Endodermal cell (in vitro differentiated cells): ENCODE results near the gene PFDN2. TPM values are rescaled to one million over a fixed set of nuclear protein-coding genes. Genes with fewer than 3 reads are reported as not detected.

ENCODE experiments used
- DNase-seq: peaks from one replicate; pipeline ENCODE4 v3.0.0-alpha.2; 2017
- H3K27ac ChIP-seq: 2 replicates; pipeline ENCODE4 v1.5.1; 2013; ENCODE audit warnings: mild to moderate bottlenecking, low read depth, low read length, moderate library complexity
- H3K27me3 ChIP-seq: 2 replicates; pipeline ENCODE4 v1.6.1; 2013; ENCODE audit warnings: mild to moderate bottlenecking, low read length, moderate library complexity; ENCODE audit not compliant: insufficient read depth, control insufficient read depth, poor library complexity, severe bottlenecking
- H3K36me3 ChIP-seq: 2 replicates; pipeline ENCODE4 v1.7.0; 2013; ENCODE audit warnings: mild to moderate bottlenecking, low read length, moderate library complexity; ENCODE audit not compliant: control insufficient read depth, insufficient read depth
- H3K4me1 ChIP-seq: one replicate; pipeline ENCODE4 v1.7.0; 2013; ENCODE audit warnings: low read length; ENCODE audit not compliant: control insufficient read depth, insufficient read depth
- H3K4me3 ChIP-seq: 2 replicates; pipeline ENCODE4 v1.5.1; 2013; ENCODE audit warnings: mild to moderate bottlenecking, low read length, moderate library complexity
- H3K9ac ChIP-seq: 2 replicates; pipeline ENCODE4 v1.6.1; 2013; ENCODE audit warnings: mild to moderate bottlenecking, low read length, moderate library complexity; ENCODE audit not compliant: poor library complexity, severe bottlenecking; ENCODE audit errors: extremely low read depth
- H3K9me3 ChIP-seq: 2 replicates; pipeline ENCODE4 v1.6.1; 2013; ENCODE audit warnings: mild to moderate bottlenecking, low read length, moderate library complexity; ENCODE audit not compliant: control insufficient read depth
- H3K27ac Mint-ChIP-seq: 2 replicates; pipeline ENCODE4 v1.8.0; 2020; ENCODE audit warnings: mixed read lengths
- H3K27me3 Mint-ChIP-seq: 2 replicates; pipeline ENCODE4 v1.8.0; 2021; ENCODE audit warnings: mild to moderate bottlenecking, mixed read lengths; ENCODE audit not compliant: insufficient read depth
- H3K36me3 Mint-ChIP-seq: 2 replicates; pipeline ENCODE4 v1.8.0; 2020; ENCODE audit warnings: low read depth, mixed read lengths
- H3K4me1 Mint-ChIP-seq: 2 replicates; pipeline ENCODE4 v1.8.0; 2020; ENCODE audit warnings: mixed read lengths
- H3K4me3 Mint-ChIP-seq: 2 replicates; pipeline ENCODE4 v1.8.0; 2020; ENCODE audit warnings: mild to moderate bottlenecking, moderate library complexity, mixed read lengths
- H3K9me3 Mint-ChIP-seq: 2 replicates; pipeline ENCODE4 v1.8.0; 2020; ENCODE audit warnings: mild to moderate bottlenecking, mixed read lengths
- CTCF ChIP-seq: fragments of 200-600 bp; sonication (generic); conservative IDR thresholded peaks from 2 replicates; pipeline ENCODE4 v1.5.0; 2021; ENCODE audit warnings: antibody characterized with exemption, mild to moderate bottlenecking
- WGBS, 2 experiments: methylation state at CpG; one replicate each; pipeline versions ENCODE4 v1.1.5 to v1.1.7; 2013; ENCODE audit warnings: missing lambda C conversion rate in 2 of 2, mixed read lengths in 1 of 2; ENCODE audit not compliant: insufficient coverage in 1 of 2, insufficient read length in 1 of 2; 5-methylcytosine and 5-hydroxymethylcytosine counted together
- total RNA-seq, 2 donors: library from RNA; stranded (reverse); fragmentation: NEBNext Ultra II Directional in 1 of 2; extraction: Animal tissue kit (Norgen Biotek cat#: 25700) in 1 of 2; gene quantifications; 2 replicates in 1 of 2; 3 replicates in 1 of 2; pipeline ENCODE4 v1.2.1, GENCODE V29; 2021

Gene PFDN2
- total RNA-seq, 2 donors from 2014 or later: 62.9 to 95.7 TPM

- WGBS, 2 experiments: 90 to 94% methylated on average over 2 to 6 of the region's 6 CpGs
- no peaks in the 10 kb centered on the region for H3K27me3 Mint-ChIP-seq
Observed at GRCh38 chr1:161122967-161123366, 5.1 kb upstream of the PFDN2 start.

DNA sequence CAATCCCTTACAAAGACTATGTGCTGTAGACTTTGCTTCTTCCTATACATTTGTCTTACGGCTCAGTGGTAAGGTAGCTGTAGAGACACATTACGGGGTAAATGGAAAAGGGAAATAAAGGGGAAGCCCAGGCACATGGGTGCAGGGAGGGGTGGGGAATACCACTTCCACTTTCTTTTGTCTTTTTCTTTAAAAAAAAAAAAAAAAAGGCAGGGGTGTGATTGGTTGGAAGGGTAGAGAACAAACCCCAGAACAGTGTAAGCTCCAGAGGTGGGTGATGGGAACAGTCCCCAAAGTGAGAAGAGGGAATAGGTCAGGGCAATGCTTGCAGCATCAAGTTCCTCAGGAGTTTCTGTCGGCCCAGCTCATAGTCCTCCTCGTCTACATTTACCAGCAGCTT lies 4.0 kb upstream of the PFDN2 start:
- H3K4me1 ChIP-seq: peaks cover 8% of the 10 kb centered on the region
- H3K9ac ChIP-seq: no peak overlapping the region
- Mint-ChIP-seq H3K36me3 (peaks cover 63% of the 10 kb centered on the region), H3K9me3 (no peaks in the 10 kb centered on the region), H3K4me1 (peaks cover 17% of the 10 kb centered on the region), H3K27ac (peak overlapping the region; percentile 26), H3K4me3 (no peak overlapping the region), H3K27me3 (no peaks in the 10 kb centered on the region)
- no peak overlapping the region for H3K27ac ChIP-seq
- 92 to 96% methylated on average over 4 of the region's 4 CpGs for WGBS, 2 experiments
- H3K9me3 ChIP-seq: no peaks in the 10 kb centered on the region
- no peaks in the 10 kb centered on the region for H3K27me3 ChIP-seq
- no peak overlapping the region for H3K4me3 ChIP-seq
- DNase-seq: no peak
- no peak for TF ChIP-seq CTCF
- peaks cover 67% of the 10 kb centered on the region for H3K36me3 ChIP-seq

More at GRCh38 chr1:161122967-161123366, 5.1 kb upstream of the PFDN2 start:
- Histone ChIP-seq H3K4me3 (no peak overlapping the region), H3K36me3 (peaks cover 78% of the 10 kb centered on the region), H3K4me1 (peaks cover 8% of the 10 kb centered on the region), H3K27ac (no peak overlapping the region), H3K27me3 (no peaks in the 10 kb centered on the region), H3K9ac (no peak overlapping the region), H3K9me3 (no peaks in the 10 kb centered on the region)
- no peaks in the 10 kb centered on the region for H3K9me3 Mint-ChIP-seq
- no peak overlapping the region for H3K27ac Mint-ChIP-seq
- TF ChIP-seq CTCF: no peak
- H3K4me1 Mint-ChIP-seq: peaks cover 14% of the 10 kb centered on the region
- no peak overlapping the region for H3K4me3 Mint-ChIP-seq
- H3K36me3 Mint-ChIP-seq: peaks cover 74% of the 10 kb centered on the region
- DNase-seq: no peak

GRCh38 chr1:161121042-161121650 lies 3.3 kb upstream of the PFDN2 start:
- no peak overlapping the region for H3K9ac ChIP-seq
- no peaks in the 10 kb centered on the region for H3K27me3 ChIP-seq
- Mint-ChIP-seq H3K36me3 (peaks cover 59% of the 10 kb centered on the region), H3K4me1 (peaks cover 17% of the 10 kb centered on the region), H3K27me3 (no peaks in the 10 kb centered on the region), H3K4me3 (no peak overlapping the region), H3K9me3 (no peaks in the 10 kb centered on the region), H3K27ac (no peak overlapping the region)
- peaks cover 62% of the 10 kb centered on the region for H3K36me3 ChIP-seq
- no peak overlapping the region for H3K27ac ChIP-seq
- H3K4me1 ChIP-seq: peaks cover 8% of the 10 kb centered on the region
- 90 to 100% methylated on average over 1 to 2 of the region's 3 CpGs for WGBS, 2 experiments
- no peak for DNase-seq
- no peak for TF ChIP-seq CTCF
- no peaks in the 10 kb centered on the region for H3K9me3 ChIP-seq
- no peak overlapping the region for H3K4me3 ChIP-seq
